BE2C (cell line): ENCODE measurements around the gene SIVA1. TPM values are rescaled to one million over a fixed set of nuclear protein-coding genes. Genes with fewer than 3 reads are reported as not detected.

Experiments
- DNase-seq: peaks from one replicate; pipeline ENCODE4 v3.0.0-alpha.2; 2020
- H3K27me3 ChIP-seq: fragments of 250-450 bp; sonication (Bioruptor Pico); 2 replicates; pipeline ENCODE4 v1.5.1; 2020; ENCODE audit warnings: mild to moderate bottlenecking
- H3K36me3 ChIP-seq: fragments of 250-450 bp; sonication (Bioruptor Pico); 2 replicates; pipeline ENCODE4 v1.5.1; 2020; ENCODE audit warnings: mild to moderate bottlenecking
- H3K4me1 ChIP-seq: fragments of 250-450 bp; sonication (Bioruptor Pico); 2 replicates; pipeline ENCODE4 v1.5.1; 2020
- H3K4me3 ChIP-seq: 2 replicates; pipeline ENCODE4 v1.5.1; 2011; ENCODE audit warnings: low read depth, low read length
- H3K9me3 ChIP-seq: fragments of 250-450 bp; sonication (Bioruptor Pico); 2 replicates; pipeline ENCODE4 v1.5.1; 2020
- CTCF ChIP-seq: IDR thresholded peaks from 2 replicates; pipeline ENCODE4 v1.5.1; 2012; ENCODE audit warnings: mild to moderate bottlenecking, low read depth, low read length
- polyA plus RNA-seq: library from polyadenylated mRNA; unstranded; fragments of >200 nt; gene quantifications from one replicate; pipeline ENCODE4 v1.2.1, GENCODE V29; 2012; ENCODE audit warnings: low read depth, missing spikeins; ENCODE audit not compliant: insufficient read length, insufficient read depth

The SIVA1 gene
- polyA plus RNA-seq = 407 TPM

GRCh38 chr14:104752735-104753527, at the start of gene SIVA1:
TSS of gene SIVA1 (plus strand) at chr14:104753147. CDS start at chr14:104753202, 55 bp downstream.
- peaks cover 27% of the 10 kb centered on the region for H3K36me3 ChIP-seq

GRCh38 chr14:104703269-104703668, 49.7 kb upstream of the SIVA1 start:
- H3K27me3 ChIP-seq = no peaks in the 10 kb centered on the region
- H3K9me3 ChIP-seq = no peaks in the 10 kb centered on the region
- no peak for DNase-seq
- H3K4me3 ChIP-seq = no peak overlapping the region
- no peak for TF ChIP-seq CTCF
- peaks cover 28% of the 10 kb centered on the region for H3K36me3 ChIP-seq
- peaks cover 3% of the 10 kb centered on the region for H3K4me1 ChIP-seq

More at GRCh38 chr14:104752735-104753527, at the start of gene SIVA1:
- DNase-seq = peak; percentile 100
- Histone ChIP-seq H3K9me3 (peaks cover 3% of the 10 kb centered on the region; the same call in 1 of the 2 replicates), H3K4me3 (peak within 1 kb of the TSS; percentile 89), H3K4me1 (no peaks in the 10 kb centered on the region), H3K27me3 (no peaks in the 10 kb centered on the region)
- no peak for TF ChIP-seq CTCF

- no peaks in the 10 kb centered on the region for H3K27me3 ChIP-seq
- DNase-seq = no peak
- no peak overlapping the region for H3K4me3 ChIP-seq
- H3K36me3 ChIP-seq = peaks cover 28% of the 10 kb centered on the region
- no peaks in the 10 kb centered on the region for H3K9me3 ChIP-seq
- H3K4me1 ChIP-seq = peaks cover 3% of the 10 kb centered on the region
- TF ChIP-seq CTCF = no peak
Observed at GRCh38 chr14:104704252-104704651, 48.7 kb upstream of the SIVA1 start.

GRCh38 chr14:104705340-104706047, 47.5 kb upstream of the SIVA1 start:
- H3K36me3 ChIP-seq = peaks cover 28% of the 10 kb centered on the region
- DNase-seq = no peak
- TF ChIP-seq CTCF = no peak
- no peak overlapping the region for H3K4me3 ChIP-seq
- no peaks in the 10 kb centered on the region for H3K9me3 ChIP-seq
- no peaks in the 10 kb centered on the region for H3K27me3 ChIP-seq
- H3K4me1 ChIP-seq = peaks cover 3% of the 10 kb centered on the region

- H3K4me1 ChIP-seq = peaks cover 3% of the 10 kb centered on the region
- TF ChIP-seq CTCF = no peak
- no peaks in the 10 kb centered on the region for H3K9me3 ChIP-seq
- peak; percentile 65 for DNase-seq
- H3K27me3 ChIP-seq = no peaks in the 10 kb centered on the region
- H3K4me3 ChIP-seq = no peak overlapping the region
- H3K36me3 ChIP-seq = peaks cover 23% of the 10 kb centered on the region
Observed at GRCh38 chr14:104706733-104707607, 46.0 kb upstream of the SIVA1 start.
